Measurements from ENCODE around the gene EHMT1. TPM values are rescaled to one million over a fixed set of nuclear protein-coding genes. Genes with fewer than 3 reads are reported as not detected.
"Not testable (repeated sequence)": the region's sequence is repeated elsewhere in the genome, so short reads cannot be mapped to it uniquely, and the experiment has no call there.

Gene EHMT1
- total RNA-seq, 4 donors from 2014 or later = 96.4 to 136 (median 118) TPM

GRCh38 chr9:137802521-137803243 is 183.9 kb downstream of the EHMT1 start:
- Histone ChIP-seq H3K4me3 (no peak overlapping the region), H3K9me3 (no peaks in the 10 kb centered on the region), H3K36me3 (peaks cover 0 to 89% (median 13%) of the 10 kb centered on the region in 3 donors), H3K4me1 (no peaks in the 10 kb centered on the region), H3K27ac (no peak overlapping the region), H3K27me3 (no peaks in the 10 kb centered on the region)
- TF ChIP-seq EP300 (IDR thresholded peaks at IDR 0.05) = no peak
- no peak for TF ChIP-seq CTCF (IDR thresholded peaks at IDR 0.05)
- no peak for TF ChIP-seq POLR2A (IDR thresholded peaks at IDR 0.05)
- no peak for DNase-seq (ENCODE audit: low spot score in 2 of 2)
- WGBS, 2 donors = 94 to 95% methylated on average over 19 of the region's 19 CpGs

DNA sequence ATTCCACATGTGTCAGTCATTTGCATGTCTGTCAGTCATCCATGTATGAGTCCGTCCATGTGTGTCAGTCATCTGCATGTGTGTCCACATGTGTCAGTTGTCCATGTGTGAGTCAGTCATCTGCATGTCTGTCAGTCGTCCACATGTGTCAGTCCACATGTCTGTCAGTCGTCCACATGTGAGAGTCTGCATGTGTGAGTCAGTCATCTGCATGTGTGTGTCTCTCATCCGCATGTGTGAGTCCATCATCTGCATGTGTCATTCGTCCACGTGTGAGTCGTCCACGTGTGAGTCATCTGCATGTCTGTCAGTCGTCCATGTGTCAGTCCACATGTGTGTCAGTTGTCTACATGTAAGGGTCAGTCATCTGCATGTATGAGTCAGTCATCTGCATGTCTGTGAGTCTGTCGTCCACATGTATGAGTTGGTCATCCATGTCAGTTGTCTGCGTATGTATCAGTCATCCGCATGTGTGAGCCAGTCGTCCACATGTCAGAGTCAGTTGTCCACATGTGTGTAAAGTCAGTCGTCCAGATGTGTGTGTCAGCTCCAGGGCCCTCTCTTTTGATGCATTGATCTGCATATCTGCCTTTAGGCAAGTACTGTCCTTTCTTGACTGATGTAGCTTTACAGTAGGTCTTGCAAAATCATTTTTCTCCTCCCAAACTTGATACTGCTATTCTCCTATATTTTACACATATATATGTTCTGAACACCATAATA is 186.3 kb downstream of the EHMT1 start:
- 92 to 94% methylated on average over 14 of the region's 14 CpGs for WGBS, 2 donors
- no peak for TF ChIP-seq CTCF (IDR thresholded peaks at IDR 0.05)
- no peak for TF ChIP-seq EP300 (IDR thresholded peaks at IDR 0.05)
- TF ChIP-seq POLR2A (IDR thresholded peaks at IDR 0.05) = no peak
- no peaks in the 10 kb centered on the region for H3K9me3 ChIP-seq
- peaks cover 0 to 89% (median 6%) of the 10 kb centered on the region in 3 donors for H3K36me3 ChIP-seq
- no peaks in the 10 kb centered on the region for H3K4me1 ChIP-seq
- H3K27me3 ChIP-seq = no peaks in the 10 kb centered on the region
- H3K27ac ChIP-seq = no peak overlapping the region
- H3K4me3 ChIP-seq = no peak overlapping the region
- DNase-seq (ENCODE audit: low spot score in 2 of 2) = no peak

- 90 to 91% methylated on average over 22 of the region's 22 CpGs for WGBS, 2 donors
- H3K36me3 ChIP-seq = peaks cover 0 to 82% (median under 1%) of the 10 kb centered on the region in 3 donors
- no peaks in the 10 kb centered on the region for H3K4me1 ChIP-seq
- H3K27ac ChIP-seq = no peak overlapping the region
- TF ChIP-seq EP300 (IDR thresholded peaks at IDR 0.05) = no peak
- no peak for DNase-seq (ENCODE audit: low spot score in 2 of 2)
- H3K4me3 ChIP-seq = no peak overlapping the region
- no peaks in the 10 kb centered on the region for H3K9me3 ChIP-seq
- H3K27me3 ChIP-seq = no peaks in the 10 kb centered on the region
These were observed 189.2 kb downstream of the EHMT1 start for GRCh38 chr9:137807721-137808703.

DNA sequence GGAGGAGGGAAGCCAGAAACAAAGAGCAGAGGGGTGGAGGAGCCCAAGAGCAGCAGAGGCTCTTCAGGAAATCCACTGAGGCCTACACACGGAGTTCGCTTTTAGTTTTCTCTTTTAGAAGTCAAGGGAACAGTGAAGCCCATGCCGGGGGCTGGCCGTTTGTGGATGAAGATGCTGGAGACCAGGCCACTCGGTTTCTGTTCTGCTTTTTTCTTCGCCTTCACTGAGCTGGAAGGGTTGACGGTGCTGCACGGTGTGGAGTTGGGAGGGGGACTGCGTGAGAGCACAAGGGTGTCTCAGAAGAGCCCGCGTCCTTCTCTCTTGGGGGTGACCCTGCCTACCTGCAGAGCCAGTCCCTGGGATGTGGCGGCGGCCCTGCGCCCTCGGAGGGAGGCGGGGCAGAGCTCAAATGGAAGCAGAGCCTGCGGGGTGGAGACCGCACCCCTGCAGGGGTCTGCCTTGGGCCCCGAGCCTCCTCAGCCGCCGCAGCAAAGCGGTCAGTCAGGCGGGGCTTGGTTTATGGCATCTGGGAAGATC is 190.3 kb downstream of the EHMT1 start:
- H3K27ac ChIP-seq = no peak overlapping the region
- no peak overlapping the region for H3K4me3 ChIP-seq
- H3K4me1 ChIP-seq = no peaks in the 10 kb centered on the region
- H3K27me3 ChIP-seq = no peaks in the 10 kb centered on the region
- TF ChIP-seq CTCF (IDR thresholded peaks at IDR 0.05) (no peak), EP300 (IDR thresholded peaks at IDR 0.05) (no peak), POLR2A (IDR thresholded peaks at IDR 0.05) (no peak)
- WGBS, 2 donors = 79 to 86% methylated on average over 19 to 23 of the region's 23 CpGs
- no peak for DNase-seq (ENCODE audit: low spot score in 2 of 2)
- no peaks in the 10 kb centered on the region for H3K9me3 ChIP-seq
- peaks cover 2 to 82% (median 7%) of the 10 kb centered on the region in 3 donors for H3K36me3 ChIP-seq

GRCh38 chr9:137809726-137810450 is 191.1 kb downstream of the EHMT1 start:
- not testable (repeated sequence) for H3K4me1 ChIP-seq; H3K27ac ChIP-seq; DNase-seq (ENCODE audit: low spot score in 2 of 2); H3K4me3 ChIP-seq; H3K9me3 ChIP-seq; H3K27me3 ChIP-seq
- 95 to 96% methylated on average over 69 of the region's 69 CpGs for WGBS, 2 donors
- H3K36me3 ChIP-seq = peaks cover 2 to 82% (median 14%) of the 10 kb centered on the region in 3 donors
